Stomach (tissue), 9 donors: ENCODE data around the gene PTTG1IP2. TPM values are rescaled to one million over a fixed set of nuclear protein-coding genes. Genes with fewer than 3 reads are reported as not detected.

Experiments
- DNase-seq, 2 donors: peaks; one replicate each; pipeline versions ENCODE4 v3.0.0 to v3.0.0-alpha.2; 2013 to 2019
- H3K27ac ChIP-seq, 5 donors: fragments of 200-600 bp in 4 of 5; sonication (generic) in 4 of 5; one replicate each; pipeline ENCODE4 v1.5.1; 2013 to 2019; ENCODE audit warnings: mild to moderate bottlenecking in 1 of 5, moderate library complexity in 1 of 5
- H3K27me3 ChIP-seq, 3 donors: fragments of 200-600 bp; sonication (generic); one replicate each; pipeline ENCODE4 v1.5.1; 2017 to 2019; ENCODE audit warnings: mixed run types in 1 of 3
- H3K36me3 ChIP-seq, 4 donors: fragments of 200-600 bp; sonication (generic); 1 replicate in 3 of 4; 2 replicates in 1 of 4; pipeline ENCODE4 v1.5.1; 2016 to 2019
- H3K4me1 ChIP-seq, 4 donors: fragments of 200-600 bp; sonication (generic); one replicate each; pipeline ENCODE4 v1.5.1; 2016 to 2019
- H3K4me3 ChIP-seq, 4 donors: fragments of 200-600 bp; sonication (generic) in 3 of 4; one replicate each; pipeline ENCODE4 v1.5.1; 2016 to 2019; ENCODE audit warnings: mild to moderate bottlenecking in 1 of 4
- H3K9me3 ChIP-seq, 4 donors: fragments of 200-600 bp; sonication (generic); one replicate each; pipeline ENCODE4 v1.5.1; 2016 to 2019
- EP300 ChIP-seq: sonication (generic); formaldehyde crosslinking; IDR thresholded peaks from one replicate; pipeline ENCODE4 v1.6.1; 2017; ENCODE audit warnings: antibody characterized with exemption
- POLR2A ChIP-seq, 4 donors: fragments of 450-650 bp; IDR thresholded peaks; one replicate each; pipeline ENCODE4 v1.6.1; 2016; ENCODE audit warnings: antibody characterized with exemption in 4 of 4, control low read depth in 2 of 4, mild to moderate bottlenecking in 1 of 4, moderate library complexity in 1 of 4
- POLR2AphosphoS5 ChIP-seq, 3 donors: sonication (generic); formaldehyde crosslinking; IDR thresholded peaks; one replicate each; pipeline ENCODE4 v1.6.1; 2016; ENCODE audit warnings: antibody characterized with exemption in 3 of 3
- WGBS, 5 donors: extraction: QIAGEN DNeasy Blood & Tissue Kit in 3 of 5; methylation state at CpG; one replicate each; pipeline versions ENCODE4 v1.1.5 to v1.1.7; 2013 to 2018; 5-methylcytosine and 5-hydroxymethylcytosine counted together
- intact Hi-C: fragments of 100-400 bp; cut with DNase I; formaldehyde crosslinking; loops from one replicate; pipeline ENCODE4 v1.15.1; 2023; ENCODE audit warnings: low total_unique reads
- polyA plus RNA-seq, 3 donors: library from polyadenylated mRNA; stranded (reverse); fragments of 200-250 nt; gene quantifications; one replicate each; pipeline ENCODE4 v1.2.3, GENCODE V29; 2013
- total RNA-seq, 5 donors: library from RNA; depleted of rRNA; stranded (reverse); fragments of >200 nt; gene quantifications; one replicate each; pipeline versions ENCODE4 v1.1.0 to v1.2.3, GENCODE V29; 2014 to 2016
- TF ChIP-seq, protein P1 (sequence below), 7 experiments: fragments of 450-650 bp in 4 of 7; fragments of 200-600 bp in 3 of 7; sonication (generic) in 3 of 7; IDR thresholded peaks; one replicate each; pipeline ENCODE4 v1.5.1; 2016 to 2019; ENCODE audit warnings: antibody characterized with exemption in 7 of 7, control low read depth in 2 of 7, mild to moderate bottlenecking in 1 of 7
- donor health status: healthy with polysubstance abuse.
- donor health status: Bipolar disorder and iron deficiency.
- donor health status: healthy.

PTTG1IP2 gene
- total and polyA plus RNA-seq, 8 donors, result not detected

DNA sequence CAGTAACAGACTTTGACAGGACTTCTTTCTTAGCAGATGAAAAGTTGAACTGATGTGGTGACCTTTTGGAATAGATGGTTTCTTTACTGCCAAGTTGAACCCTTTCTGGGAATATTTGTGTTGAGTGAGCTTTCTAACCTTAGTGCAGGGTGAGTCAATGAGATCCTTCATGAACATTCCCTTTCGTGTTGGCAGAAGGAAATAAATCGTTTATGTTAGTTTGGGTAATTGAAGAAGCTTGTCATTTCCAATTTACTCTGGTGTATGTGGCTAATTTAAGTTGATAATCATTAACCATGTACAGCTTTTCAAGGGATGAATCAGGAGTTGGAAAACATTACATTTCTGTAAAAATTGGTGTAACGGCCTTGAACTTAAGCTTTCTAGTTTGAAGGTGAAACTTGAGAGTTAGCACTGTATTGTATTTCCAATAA lies 43.4 kb downstream of the PTTG1IP2 start:
- Histone ChIP-seq H3K27me3 (no peaks in the 10 kb centered on the region), H3K9me3 (no peaks in the 10 kb centered on the region), H3K4me1 (no peaks in the 10 kb centered on the region), H3K36me3 (no peaks in the 10 kb centered on the region), H3K27ac (no peak overlapping the region), H3K4me3 (no peak overlapping the region)
- no peak for DNase-seq
- intact Hi-C loops, result no loop called here
- TF ChIP-seq, protein P1, sequence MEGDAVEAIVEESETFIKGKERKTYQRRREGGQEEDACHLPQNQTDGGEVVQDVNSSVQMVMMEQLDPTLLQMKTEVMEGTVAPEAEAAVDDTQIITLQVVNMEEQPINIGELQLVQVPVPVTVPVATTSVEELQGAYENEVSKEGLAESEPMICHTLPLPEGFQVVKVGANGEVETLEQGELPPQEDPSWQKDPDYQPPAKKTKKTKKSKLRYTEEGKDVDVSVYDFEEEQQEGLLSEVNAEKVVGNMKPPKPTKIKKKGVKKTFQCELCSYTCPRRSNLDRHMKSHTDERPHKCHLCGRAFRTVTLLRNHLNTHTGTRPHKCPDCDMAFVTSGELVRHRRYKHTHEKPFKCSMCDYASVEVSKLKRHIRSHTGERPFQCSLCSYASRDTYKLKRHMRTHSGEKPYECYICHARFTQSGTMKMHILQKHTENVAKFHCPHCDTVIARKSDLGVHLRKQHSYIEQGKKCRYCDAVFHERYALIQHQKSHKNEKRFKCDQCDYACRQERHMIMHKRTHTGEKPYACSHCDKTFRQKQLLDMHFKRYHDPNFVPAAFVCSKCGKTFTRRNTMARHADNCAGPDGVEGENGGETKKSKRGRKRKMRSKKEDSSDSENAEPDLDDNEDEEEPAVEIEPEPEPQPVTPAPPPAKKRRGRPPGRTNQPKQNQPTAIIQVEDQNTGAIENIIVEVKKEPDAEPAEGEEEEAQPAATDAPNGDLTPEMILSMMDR (IDR thresholded peaks at IDR 0.05), result no peak
- TF ChIP-seq POLR2A (IDR thresholded peaks at IDR 0.05) (no peak), EP300 (no peak), POLR2AphosphoS5 (IDR thresholded peaks at IDR 0.05) (no peak)
- 59 to 75% (median 70%) methylated on average over 3 of the region's 3 CpGs for WGBS, 5 donors

DNA sequence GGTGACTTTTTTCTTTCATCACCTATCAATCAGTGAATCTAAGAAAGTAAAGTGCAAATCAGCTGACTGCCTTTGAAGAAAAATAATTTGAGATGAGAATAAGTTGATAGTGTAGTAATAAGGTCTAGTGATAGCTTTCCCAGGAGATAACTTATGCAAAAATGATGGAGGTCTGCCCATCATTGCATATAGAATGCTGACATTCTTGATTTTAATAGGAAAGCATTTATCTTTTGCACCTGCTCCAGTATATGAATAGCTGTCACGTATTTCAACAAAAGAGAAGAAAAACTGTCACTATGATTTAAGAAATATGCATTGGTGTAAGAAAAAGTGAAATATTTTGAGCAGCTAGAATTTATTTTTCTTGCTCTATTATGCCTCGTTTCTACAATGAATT lies 46.8 kb downstream of the PTTG1IP2 start:
- 70 to 86% (median 77%) methylated on average over 2 of the region's 2 CpGs for WGBS, 5 donors
- no peak overlapping the region for H3K4me3 ChIP-seq
- no peak for DNase-seq

DNA sequence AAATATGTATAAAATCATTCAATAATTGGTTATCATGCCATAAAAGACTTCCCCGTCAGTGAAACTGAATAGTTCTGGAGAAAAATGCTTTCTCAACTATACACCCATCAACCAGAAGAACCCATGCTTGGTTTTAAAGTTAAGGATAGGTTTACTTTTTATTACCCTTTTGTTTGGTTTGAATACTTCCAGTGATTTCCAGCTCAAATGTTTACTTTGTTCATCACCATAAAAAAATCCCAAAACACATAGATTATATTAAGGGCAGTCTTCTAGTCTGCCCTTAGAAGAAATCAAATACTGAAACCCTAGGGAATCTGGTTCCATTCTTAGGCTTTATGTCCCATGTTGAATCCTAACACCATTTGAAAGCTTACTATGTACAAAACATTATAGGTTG lies 49.2 kb downstream of the PTTG1IP2 start:
- H3K9me3 ChIP-seq, result no peaks in the 10 kb centered on the region
- intact Hi-C loops, result no loop called here
- TF ChIP-seq, protein P1 (IDR thresholded peaks at IDR 0.05), result no peak
- no peak for TF ChIP-seq EP300
- no peak for TF ChIP-seq POLR2A (IDR thresholded peaks at IDR 0.05)
- TF ChIP-seq POLR2AphosphoS5 (IDR thresholded peaks at IDR 0.05), result no peak
- H3K4me3 ChIP-seq, result no peak overlapping the region
- no peak for DNase-seq
- 79 to 93% (median 90%) methylated on average over 1 of the region's 1 CpG for WGBS, 5 donors
- H3K27me3 ChIP-seq, result no peaks in the 10 kb centered on the region
- H3K36me3 ChIP-seq, result no peaks in the 10 kb centered on the region
- H3K4me1 ChIP-seq, result no peaks in the 10 kb centered on the region
- no peak overlapping the region for H3K27ac ChIP-seq

More for the DNA sequence above, 46.8 kb downstream of the PTTG1IP2 start:
- H3K27ac ChIP-seq, result no peak overlapping the region
- TF ChIP-seq POLR2AphosphoS5 (IDR thresholded peaks at IDR 0.05), result no peak
- TF ChIP-seq EP300, result no peak
- no peak for TF ChIP-seq POLR2A (IDR thresholded peaks at IDR 0.05)
- TF ChIP-seq, protein P1 (IDR thresholded peaks at IDR 0.05), result no peak
- no peaks in the 10 kb centered on the region for H3K36me3 ChIP-seq
- H3K4me1 ChIP-seq, result no peaks in the 10 kb centered on the region
- intact Hi-C loops, result no loop called here
- H3K9me3 ChIP-seq, result no peaks in the 10 kb centered on the region
- no peaks in the 10 kb centered on the region for H3K27me3 ChIP-seq

DNA sequence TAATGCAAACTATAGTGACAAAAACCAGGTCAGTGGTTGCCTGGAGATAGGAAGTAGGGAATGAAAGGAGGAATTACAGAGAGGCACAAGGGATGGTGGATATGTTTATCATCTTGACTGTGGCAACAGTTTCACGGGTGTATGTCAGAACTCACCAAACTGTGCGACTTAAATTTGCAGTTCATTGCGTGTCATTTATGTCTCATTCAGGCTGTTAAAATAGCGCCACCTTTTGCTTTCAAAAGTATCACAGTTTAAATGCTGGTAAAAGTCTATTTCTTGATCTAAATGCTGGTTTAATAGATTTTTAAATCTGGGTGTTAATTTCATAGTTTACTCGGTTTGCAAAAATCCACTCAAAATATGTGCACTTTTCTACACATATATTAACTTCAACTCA lies 51.0 kb downstream of the PTTG1IP2 start:
- TF ChIP-seq POLR2A (IDR thresholded peaks at IDR 0.05), result no peak
- no peak for TF ChIP-seq EP300
- no peak for TF ChIP-seq POLR2AphosphoS5 (IDR thresholded peaks at IDR 0.05)
- TF ChIP-seq, protein P1 (IDR thresholded peaks at IDR 0.05), result no peak

More for the DNA sequence above, 51.0 kb downstream of the PTTG1IP2 start:
- Histone ChIP-seq H3K9me3 (no peaks in the 10 kb centered on the region), H3K4me3 (no peak overlapping the region), H3K27me3 (no peaks in the 10 kb centered on the region), H3K4me1 (no peaks in the 10 kb centered on the region), H3K36me3 (no peaks in the 10 kb centered on the region), H3K27ac (no peak overlapping the region)
- intact Hi-C loops, result no loop called here
- peak in 1 of 2 donors; percentile 12 for DNase-seq
- WGBS, 5 donors, result 22 to 33% (median 26%) methylated on average over 5 of the region's 5 CpGs
